Smooth muscle cell (in vitro differentiated cells): Measurements from ENCODE around the gene ZCCHC4. TPM values are rescaled to one million over a fixed set of nuclear protein-coding genes. Genes with fewer than 3 reads are reported as not detected.
A peak's percentile ranks its signal among the peaks of the same experiment; 100 is the strongest.

ENCODE experiments used
- DNase-seq: peaks from one replicate; lab custom pipeline; 2025; ENCODE audit not compliant: unreplicated experiment; lab: John Stamatoyannopoulos, UW
- H2AFZ ChIP-seq: fragments of 200-600 bp; sonication (generic); 2 replicates; pipeline ENCODE4 v1.6.0; 2016; ENCODE audit warnings: antibody characterized with exemption, low read depth, mild to moderate bottlenecking
- H3F3A ChIP-seq: fragments of 200-600 bp; sonication (generic); 2 replicates; pipeline ENCODE4 v1.6.0; 2017; ENCODE audit warnings: antibody characterized with exemption, low read depth
- H3K27ac ChIP-seq: fragments of 200-600 bp; sonication (generic); 2 replicates; pipeline ENCODE4 v1.5.1; 2016; ENCODE audit warnings: low read depth, mild to moderate bottlenecking
- H3K27me3 ChIP-seq: fragments of 200-600 bp; sonication (generic); 2 replicates; pipeline ENCODE4 v1.6.1; 2016; ENCODE audit warnings: low read depth, mild to moderate bottlenecking
- H3K36me3 ChIP-seq: fragments of 200-600 bp; sonication (generic); 2 replicates; pipeline ENCODE4 v1.5.1; 2016; ENCODE audit warnings: low read depth
- H3K4me1 ChIP-seq: fragments of 200-600 bp; sonication (generic); 2 replicates; pipeline ENCODE4 v1.5.1; 2016; ENCODE audit warnings: low read depth
- H3K4me2 ChIP-seq: fragments of 200-600 bp; sonication (generic); 2 replicates; pipeline ENCODE4 v1.6.0; 2016; ENCODE audit warnings: mild to moderate bottlenecking
- H3K4me3 ChIP-seq: fragments of 200-600 bp; sonication (generic); 2 replicates; pipeline ENCODE4 v1.5.1; 2016; ENCODE audit warnings: mild to moderate bottlenecking
- H3K79me2 ChIP-seq: fragments of 200-600 bp; sonication (generic); 2 replicates; pipeline ENCODE4 v1.6.0; 2016; ENCODE audit warnings: low read depth, mild to moderate bottlenecking
- H3K9ac ChIP-seq: fragments of 200-600 bp; sonication (generic); 2 replicates; pipeline ENCODE4 v1.6.0; 2016; ENCODE audit warnings: low read depth
- H3K9me3 ChIP-seq: fragments of 200-600 bp; sonication (generic); replicated peaks from 2 replicates; pipeline ENCODE4 v1.5.1; 2016; ENCODE audit warnings: low read depth
- H4K20me1 ChIP-seq: fragments of 200-600 bp; sonication (generic); 2 replicates; pipeline ENCODE4 v1.6.0; 2016; ENCODE audit warnings: low read depth
- CTCF ChIP-seq: fragments of 200-600 bp; sonication (generic); IDR thresholded peaks from 2 replicates; pipeline ENCODE4 v1.5.1; 2017; ENCODE audit warnings: borderline replicate concordance, mild to moderate bottlenecking, antibody characterized with exemption; ENCODE audit not compliant: insufficient read depth, poor library complexity, severe bottlenecking
- WGBS: methylation state at CpG from one replicate; pipeline ENCODE4 v1.1.7; 2016; ENCODE audit warnings: low lambda C conversion rate; 5-methylcytosine and 5-hydroxymethylcytosine counted together
- polyA plus RNA-seq: library from polyadenylated mRNA; unstranded; fragments of >200 nt; fragmentation: Nextera tagmentation; extraction: Ambion mirVana; gene quantifications from 2 replicates; pipeline ENCODE4 v1.2.1, GENCODE V29; 2016
- total RNA-seq: library from RNA; depleted of rRNA; stranded (reverse); fragments of >200 nt; gene quantifications from 2 replicates; pipeline ENCODE4 v1.2.3, GENCODE V29; 2014

Gene ZCCHC4, protein sequence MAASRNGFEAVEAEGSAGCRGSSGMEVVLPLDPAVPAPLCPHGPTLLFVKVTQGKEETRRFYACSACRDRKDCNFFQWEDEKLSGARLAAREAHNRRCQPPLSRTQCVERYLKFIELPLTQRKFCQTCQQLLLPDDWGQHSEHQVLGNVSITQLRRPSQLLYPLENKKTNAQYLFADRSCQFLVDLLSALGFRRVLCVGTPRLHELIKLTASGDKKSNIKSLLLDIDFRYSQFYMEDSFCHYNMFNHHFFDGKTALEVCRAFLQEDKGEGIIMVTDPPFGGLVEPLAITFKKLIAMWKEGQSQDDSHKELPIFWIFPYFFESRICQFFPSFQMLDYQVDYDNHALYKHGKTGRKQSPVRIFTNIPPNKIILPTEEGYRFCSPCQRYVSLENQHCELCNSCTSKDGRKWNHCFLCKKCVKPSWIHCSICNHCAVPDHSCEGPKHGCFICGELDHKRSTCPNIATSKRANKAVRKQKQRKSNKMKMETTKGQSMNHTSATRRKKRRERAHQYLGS
- total RNA-seq (11.9 and 13.4 TPM in 2 replicates), polyA plus RNA-seq (12.0 and 14.1 TPM in 2 replicates)

GRCh38 chr4:25312496-25313200 is at the start of gene ZCCHC4:
ZCCHC4 (plus strand) TSS chr4:25312774; CDS start chr4:25312810, 36 bp downstream.
- TF ChIP-seq CTCF = peak; percentile 99
- Histone ChIP-seq H3K36me3 (no peaks in the 10 kb centered on the region), H3K27ac (peak within 1 kb of the TSS; percentile 68), H2AFZ (peak within 1 kb of the TSS; percentile 91), H3K9ac (peak within 1 kb of the TSS; percentile 84), H3K27me3 (no peaks in the 10 kb centered on the region), H3K4me1 (no peaks in the 10 kb centered on the region), H3K4me2 (peak within 1 kb of the TSS; percentile 98), H4K20me1 (no peaks in the 10 kb centered on the region), H3F3A (no peaks in the 10 kb centered on the region), H3K79me2 (peaks cover 7% of the 10 kb centered on the region), H3K9me3 (no peaks in the 10 kb centered on the region), H3K4me3 (peak within 1 kb of the TSS; percentile 88)
- WGBS = 4% methylated on average over 40 of the region's 40 CpGs
- DNase-seq = peak; percentile 62

DNA sequence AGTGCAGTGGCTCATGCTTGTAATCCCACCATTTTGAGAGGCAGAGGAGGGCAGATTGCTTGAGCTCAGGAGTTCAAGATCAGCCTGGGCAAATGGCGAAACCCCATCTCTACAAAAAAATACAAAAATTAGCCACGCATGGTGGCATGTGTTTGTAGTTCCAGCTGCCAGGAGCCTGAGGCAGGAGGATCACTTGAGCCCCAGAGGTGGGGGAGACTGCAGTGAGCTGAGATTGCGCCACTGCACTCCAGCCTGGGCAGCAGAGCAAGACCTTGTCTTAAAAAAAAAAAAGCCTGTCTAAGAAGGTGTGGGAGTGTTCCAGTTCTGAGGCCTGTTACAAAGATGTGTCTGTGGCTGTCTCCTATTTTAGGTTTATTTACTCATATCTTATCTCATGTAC is 40.7 kb upstream of the ZCCHC4 start:
- no peak overlapping the region for H3K4me2 ChIP-seq
- TF ChIP-seq CTCF = no peak
- H3K4me1 ChIP-seq = no peaks in the 10 kb centered on the region
- DNase-seq = no peak
- no peak overlapping the region for H2AFZ ChIP-seq
- no peaks in the 10 kb centered on the region for H3K27me3 ChIP-seq
- H3K79me2 ChIP-seq = no peaks in the 10 kb centered on the region
- H3K4me3 ChIP-seq = no peak overlapping the region
- H3F3A ChIP-seq = no peaks in the 10 kb centered on the region
- WGBS = 99% methylated on average over 3 of the region's 3 CpGs
- no peak overlapping the region for H3K9ac ChIP-seq
- peaks cover 4% of the 10 kb centered on the region for H3K36me3 ChIP-seq
- no peak overlapping the region for H3K27ac ChIP-seq
- no peaks in the 10 kb centered on the region for H3K9me3 ChIP-seq
- H4K20me1 ChIP-seq = no peaks in the 10 kb centered on the region

DNA sequence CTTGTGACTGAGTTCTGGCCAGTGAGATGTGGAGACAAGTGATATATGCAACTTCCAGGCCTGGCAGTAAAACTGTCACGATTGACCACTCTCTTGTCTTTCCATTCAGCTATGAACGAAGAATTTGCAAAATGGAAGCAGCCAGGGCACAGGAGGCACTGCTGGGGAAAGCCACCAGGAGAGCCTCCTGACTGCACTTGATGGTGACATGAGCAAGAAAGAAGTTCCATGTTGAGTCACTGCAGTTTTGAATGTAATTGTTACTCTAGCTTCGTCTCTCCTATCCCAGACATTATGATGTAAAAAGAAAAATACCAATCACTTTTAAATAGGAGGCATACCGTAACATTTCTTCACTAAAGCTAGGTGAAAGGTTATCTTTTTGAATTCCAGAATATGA is 32.4 kb upstream of the ZCCHC4 start:
- Histone ChIP-seq H3K4me2 (no peak overlapping the region), H3K27ac (no peak overlapping the region), H3K9ac (no peak overlapping the region), H4K20me1 (no peaks in the 10 kb centered on the region), H2AFZ (no peak overlapping the region), H3F3A (no peaks in the 10 kb centered on the region), H3K4me3 (no peak overlapping the region), H3K27me3 (no peaks in the 10 kb centered on the region), H3K36me3 (no peaks in the 10 kb centered on the region), H3K9me3 (no peaks in the 10 kb centered on the region), H3K79me2 (no peaks in the 10 kb centered on the region), H3K4me1 (no peaks in the 10 kb centered on the region)
- 84% methylated on average over 4 of the region's 4 CpGs for WGBS
- TF ChIP-seq CTCF = no peak
- no peak for DNase-seq
